HG03558 (cell line): ENCODE results near the gene DDR1.

ENCODE experiments used
- ATAC-seq: cut with Tn5 transposase; IDR thresholded peaks from one replicate; pipeline ENCODE4 v1.9.1; 2021; ENCODE audit warnings: moderate number of reproducible peaks; ENCODE audit not compliant: unreplicated experiment; ENCODE audit errors: extremely low read depth

Gene DDR1

DNA sequence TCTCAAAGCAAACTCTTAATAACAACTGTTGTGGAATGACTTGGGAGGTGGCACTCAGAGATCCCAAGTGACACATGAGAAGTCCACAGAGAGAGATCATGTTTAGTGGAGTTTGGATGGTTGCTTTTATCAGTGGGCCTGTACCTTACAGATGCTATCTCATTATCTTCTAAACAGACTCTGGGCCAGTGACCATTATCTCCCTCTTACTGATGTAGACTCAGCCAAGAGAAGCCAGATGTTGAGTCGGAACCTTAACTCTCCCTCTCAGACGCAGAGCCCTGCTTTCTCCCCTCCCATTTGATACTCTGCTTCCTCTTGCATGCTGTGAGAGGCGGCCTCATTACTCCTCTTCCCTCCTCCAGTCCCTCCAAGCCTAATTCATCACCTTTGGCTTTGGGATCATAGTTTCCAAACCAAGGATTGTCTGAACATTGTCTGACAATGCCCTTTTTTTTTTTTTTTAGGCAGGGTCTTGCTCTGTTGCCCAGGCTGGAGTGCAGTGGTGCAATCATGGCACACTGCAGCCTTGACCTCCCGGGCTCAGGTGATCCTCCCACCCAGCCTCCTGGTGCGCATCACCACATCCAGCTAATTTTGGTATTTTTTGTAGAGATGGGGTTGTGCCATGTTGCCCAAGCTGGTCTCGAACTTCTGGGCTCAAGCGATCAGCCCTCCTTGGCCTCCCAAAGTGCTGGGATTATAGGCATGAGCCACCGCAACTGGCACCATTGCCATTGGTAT is 4.5 kb upstream of the DDR1 start:
- ATAC-seq, result no peak

DNA sequence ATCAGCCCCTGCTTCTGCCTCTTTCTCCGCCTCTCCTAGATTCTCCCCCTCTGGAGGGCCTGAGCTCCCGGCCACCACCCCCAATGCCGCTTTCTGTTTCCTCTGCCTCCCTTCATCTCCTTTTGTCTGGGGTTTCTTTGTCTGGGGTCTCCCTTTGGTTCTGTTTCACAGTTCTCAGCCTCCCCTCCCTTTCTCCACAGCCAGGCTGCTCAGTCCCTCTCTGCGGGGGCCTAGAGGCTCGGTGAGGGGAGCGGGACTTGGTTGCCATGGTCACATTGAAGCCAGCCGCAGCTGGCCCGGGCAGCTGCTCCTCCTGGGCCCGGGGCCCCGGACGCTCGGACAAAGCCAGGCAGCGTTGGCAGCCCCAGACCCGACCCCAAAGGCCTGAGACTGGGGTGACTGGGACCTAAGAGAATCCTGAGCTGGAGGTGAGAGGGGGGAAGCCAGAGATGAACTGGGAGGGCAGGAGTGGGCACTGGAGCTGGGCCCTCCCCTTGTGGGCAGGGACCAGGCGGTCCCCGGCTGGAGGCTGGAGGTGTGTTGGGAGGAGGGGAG is 3.5 kb upstream of the DDR1 start:
- no peak for ATAC-seq

DNA sequence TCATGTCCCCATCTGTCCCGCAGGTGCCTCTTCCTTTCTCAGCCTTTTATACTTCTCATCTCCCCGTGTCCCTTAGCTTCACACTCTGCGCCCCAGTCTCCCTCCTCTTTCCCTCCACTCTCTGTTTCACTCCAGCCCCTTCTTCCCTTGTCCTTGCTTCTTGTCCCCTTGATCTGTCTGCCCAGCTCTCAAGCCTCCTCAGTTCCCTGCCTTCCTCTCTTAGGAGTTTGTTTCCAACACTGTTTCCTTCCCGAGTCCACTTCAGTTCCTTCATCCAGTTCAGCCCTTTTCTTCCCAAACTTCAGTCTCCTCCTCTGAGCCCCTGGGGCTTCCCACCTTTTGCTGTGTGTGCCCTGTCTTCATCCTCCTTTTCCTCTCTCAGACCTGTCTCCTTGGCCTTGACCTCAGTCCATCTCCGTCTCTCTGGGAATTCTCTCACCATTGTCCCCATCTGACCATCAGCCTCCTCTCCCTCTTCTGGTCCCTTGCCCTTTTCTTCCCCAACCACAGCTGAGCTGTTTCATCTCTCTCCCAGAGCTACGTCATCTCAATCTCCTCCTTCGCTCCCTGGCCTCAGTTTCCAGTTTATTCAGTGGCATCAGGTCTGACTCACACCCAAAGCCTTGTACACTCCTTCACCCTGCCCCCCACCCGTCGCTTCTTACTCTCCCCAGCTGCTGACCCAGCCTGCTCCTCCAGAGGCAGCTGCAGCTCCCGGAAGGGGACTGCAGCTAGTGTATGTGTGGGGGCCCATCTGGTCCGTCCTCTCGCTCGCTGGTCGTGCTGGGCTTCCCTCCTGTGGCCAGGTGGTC is 2.7 kb upstream of the DDR1 start:
- ATAC-seq, result no peak

DNA sequence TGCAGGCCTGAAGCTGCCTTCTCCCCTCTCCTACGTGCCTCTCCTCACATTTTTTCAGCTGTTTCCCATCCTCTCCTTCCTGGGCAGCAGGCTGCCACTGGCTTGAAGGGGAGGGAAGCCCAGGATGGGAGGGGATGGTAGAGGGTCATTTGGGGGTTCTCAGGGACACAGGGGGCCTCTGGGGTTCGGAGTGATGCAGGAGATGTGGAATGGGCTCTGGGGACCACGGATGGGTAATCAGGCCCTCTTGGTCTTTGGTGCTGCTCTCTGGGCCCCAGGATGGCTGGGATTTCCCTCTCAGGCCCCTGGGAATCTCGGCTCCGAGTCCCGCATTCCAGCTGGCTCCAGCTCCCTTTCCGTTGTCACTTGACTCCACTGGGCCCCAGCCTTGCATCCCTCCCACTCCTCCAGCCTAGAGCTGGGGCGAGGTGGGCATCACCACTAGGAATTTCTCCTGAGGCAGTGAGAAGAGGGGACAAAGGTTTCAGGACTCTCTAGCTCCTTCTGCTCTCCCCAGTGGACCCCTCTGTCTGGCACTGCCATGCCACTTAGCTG is 2.0 kb upstream of the DDR1 start:
- no peak for ATAC-seq

DNA sequence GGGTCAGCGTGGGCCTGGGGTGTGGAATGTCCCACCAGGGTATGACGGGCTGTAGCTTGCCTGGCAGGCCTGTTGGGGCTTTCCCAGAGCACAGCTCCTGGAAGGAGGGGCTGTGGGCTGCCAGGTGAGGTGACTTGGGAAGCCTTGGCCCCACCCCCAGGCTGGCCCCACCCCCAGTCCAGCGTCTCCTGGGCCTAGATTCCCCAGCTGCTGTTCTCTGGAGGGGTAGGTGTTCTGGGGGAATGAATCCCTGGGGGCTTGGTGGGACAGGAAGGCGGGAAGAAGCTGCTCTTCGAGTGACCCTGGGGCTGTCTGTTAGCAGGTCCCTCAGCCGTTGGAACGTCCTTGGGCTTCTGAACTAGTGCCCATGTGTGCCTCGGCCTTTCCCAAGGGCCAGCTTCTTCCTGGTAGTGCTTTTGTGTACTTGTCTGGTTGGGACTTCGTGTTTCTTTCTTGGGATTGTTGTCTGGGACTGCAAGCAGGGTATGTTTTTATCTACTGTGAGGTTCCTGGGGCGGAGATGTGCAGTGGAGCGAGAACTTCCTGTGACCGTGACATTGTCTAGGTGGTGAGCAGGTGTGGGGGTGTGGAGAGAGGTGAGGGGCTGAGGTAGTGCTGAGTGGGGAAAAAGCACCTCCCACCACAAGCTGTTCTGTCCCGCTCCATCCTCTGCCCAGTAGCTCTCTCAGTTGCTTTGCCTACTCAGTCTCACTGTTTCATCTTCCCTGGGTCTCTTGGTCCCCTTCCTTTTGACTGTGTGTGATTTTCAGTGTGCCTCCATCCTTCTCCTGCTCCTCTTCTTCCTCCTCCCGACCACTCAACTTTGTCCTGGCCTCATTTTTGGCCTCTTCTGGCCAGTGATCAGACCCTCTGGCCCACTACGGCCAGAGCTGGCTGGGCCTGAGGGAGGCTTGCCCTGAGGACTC is 1.3 kb upstream of the DDR1 start:
- ATAC-seq, result no peak

DNA sequence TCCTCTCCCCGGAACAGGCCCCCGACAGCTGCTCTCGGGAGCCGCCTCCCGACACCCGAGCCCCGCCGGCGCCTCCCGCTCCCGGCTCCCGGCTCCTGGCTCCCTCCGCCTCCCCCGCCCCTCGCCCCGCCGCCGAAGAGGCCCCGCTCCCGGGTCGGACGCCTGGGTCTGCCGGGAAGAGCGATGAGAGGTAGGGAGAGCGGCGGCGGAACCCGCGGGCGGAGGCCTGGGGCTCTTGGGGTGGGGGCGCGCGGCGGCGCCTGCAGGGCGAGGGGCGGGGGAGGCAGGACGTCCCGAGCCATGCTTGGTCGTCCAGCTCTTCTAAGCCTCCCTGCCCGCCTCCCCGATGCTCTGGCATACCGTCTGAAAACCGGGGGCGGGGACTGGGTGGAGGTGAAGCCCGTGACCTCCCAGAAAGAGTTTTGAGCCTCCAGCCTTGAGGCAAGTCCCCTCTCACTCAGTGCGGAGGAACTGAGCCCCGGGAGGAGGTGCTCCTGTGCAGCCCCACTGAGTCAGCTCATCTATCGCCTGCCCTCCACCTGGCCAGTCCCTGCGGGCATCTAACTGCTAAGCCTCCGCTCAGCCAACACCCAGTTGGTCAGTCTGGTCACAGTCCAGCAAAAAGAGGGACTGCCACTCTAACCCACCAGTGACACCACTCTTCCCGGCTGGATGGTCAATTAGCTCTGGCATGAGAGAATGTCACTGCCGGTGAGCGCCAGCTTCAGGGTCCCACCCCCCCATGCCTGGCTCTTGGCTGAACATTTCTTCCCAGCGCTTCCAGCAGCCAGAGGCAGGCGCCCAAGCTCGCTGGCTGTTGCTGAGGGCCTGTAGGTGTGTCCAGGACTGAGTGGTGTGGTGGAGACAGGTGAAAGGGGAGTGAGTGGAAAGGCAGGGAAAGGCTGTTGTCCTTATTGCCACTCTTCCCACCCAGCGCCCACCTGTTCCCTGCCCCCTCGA is 482 bp downstream of the DDR1 start:
- no peak for ATAC-seq

DNA sequence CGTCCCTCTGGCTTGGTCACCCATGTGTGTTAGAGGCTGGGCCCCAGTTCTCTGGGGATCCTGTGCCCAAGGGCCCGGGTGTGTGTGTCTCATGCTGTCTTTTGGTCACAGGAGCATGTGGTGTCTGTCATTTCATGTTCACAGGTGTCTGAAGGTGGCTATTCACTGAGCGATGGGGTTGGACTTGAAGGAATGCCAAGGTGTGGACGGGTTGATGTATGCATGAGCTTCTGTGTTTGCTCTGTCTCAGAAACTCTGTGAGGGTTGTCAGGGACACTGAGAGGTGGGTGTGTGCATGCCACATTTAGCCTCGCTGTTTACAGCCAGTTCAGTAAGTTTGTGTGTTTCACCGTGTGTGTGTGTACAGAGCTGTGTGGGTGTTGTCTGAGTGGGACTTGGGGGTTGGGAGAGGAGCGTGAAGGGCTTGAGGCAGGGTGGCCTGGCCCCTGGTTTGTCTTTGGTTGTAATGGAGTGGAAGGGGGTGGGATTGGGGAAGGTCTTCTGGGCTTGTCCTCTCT is 1.2 kb downstream of the DDR1 start:
- ATAC-seq, result no peak

DNA sequence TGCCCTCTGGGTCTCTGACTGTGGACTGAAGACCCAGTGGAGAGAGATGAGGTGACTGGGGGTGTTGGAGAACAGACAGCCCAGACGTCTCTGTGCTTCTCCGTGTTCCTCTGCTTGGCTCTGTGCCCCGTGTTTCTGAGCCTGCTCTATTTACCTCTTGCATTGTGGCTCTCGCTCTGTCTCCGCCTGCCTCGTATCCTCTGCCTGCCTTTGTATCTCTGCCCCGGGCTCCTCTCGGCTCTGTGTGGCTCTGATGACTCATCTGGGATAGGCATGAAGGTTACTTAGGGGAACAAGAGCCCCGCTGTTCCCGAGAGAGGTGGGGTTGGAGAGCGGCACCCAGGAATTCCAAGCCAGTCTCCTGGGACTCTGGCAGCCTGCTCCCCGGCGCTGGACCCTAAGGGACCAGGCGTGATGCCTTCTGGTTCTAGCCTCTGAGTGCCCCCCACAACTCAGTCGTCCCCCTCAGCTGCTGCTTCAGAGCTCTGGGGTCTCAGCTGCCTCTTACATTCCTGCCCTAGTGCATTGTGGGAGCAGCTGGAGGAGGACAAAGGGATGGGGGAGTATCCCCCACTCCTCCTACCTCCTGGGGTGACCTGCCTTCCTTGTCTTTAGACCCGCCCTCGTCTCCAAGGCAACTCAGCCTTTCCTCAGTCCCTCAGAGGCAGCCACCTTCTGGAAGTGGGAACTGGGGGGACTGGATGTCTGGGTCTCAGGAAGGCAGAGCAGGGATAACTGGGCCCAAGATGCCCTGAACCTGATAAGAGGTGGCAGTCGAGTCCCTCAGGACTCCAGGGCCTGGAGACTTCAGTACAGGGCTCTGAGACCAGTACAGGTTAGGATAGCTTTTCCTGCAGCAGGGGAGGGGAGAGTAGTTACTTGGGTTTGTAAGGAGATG is 1.9 kb downstream of the DDR1 start:
- ATAC-seq, result no peak

DNA sequence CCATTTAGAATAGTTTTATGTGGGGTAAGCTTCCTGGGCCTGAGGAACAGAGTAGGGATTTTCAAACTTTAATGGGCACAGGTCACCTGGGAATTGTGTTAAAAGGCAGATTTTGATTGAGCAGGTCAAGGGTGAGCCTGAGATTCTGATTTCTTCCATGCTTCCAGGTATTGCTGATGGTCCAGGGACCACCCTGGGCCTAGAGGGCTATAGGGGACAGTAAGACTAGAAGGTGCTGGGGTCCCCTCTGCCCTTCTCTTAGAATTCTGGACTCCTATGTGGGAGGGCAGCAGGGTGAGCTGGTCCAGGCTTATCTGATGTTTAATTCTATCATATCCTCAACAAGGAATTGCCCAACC is 2.6 kb downstream of the DDR1 start:
- no peak for ATAC-seq

DNA sequence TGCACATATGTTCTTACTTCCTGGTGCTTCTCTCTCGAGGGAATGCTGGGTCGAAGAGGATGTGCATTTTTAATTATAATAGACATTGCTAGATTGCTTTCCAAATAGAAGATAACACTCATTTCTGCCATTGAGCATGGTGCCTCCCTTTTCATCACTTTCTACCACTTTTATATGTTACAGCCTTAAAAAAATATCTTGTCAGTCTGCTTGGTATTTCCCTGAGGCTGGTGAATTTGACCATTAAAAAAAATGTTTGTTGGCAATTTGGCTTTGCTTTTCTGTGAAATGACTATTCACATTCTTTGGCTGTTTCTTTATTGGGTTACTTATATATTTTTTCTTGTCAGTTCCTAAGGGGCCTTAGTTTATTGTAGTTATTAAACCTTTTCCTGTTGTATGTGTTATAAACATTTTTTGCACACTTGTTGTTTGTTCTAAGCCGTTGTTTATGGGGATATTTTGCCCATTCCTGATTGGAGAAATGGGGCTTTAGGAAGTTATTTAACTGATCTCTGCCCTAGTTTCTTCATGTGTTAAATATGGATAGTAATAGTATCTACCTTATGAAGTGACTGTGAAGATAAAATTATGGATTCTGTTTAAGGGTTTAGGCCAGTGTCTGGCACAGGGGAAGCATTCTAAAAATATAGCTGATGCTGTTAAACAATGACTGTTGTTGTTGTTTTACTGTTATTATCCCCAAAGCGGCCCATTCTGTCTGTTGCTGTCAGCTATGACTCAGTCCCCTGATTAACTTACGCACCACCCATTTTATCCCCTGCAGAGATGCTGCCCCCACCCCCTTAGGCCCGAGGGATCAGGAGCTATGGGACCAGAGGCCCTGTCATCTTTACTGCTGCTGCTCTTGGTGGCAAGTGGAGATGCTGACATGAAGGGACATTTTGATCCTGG is 3.8 kb downstream of the DDR1 start:
- no peak for ATAC-seq

DNA sequence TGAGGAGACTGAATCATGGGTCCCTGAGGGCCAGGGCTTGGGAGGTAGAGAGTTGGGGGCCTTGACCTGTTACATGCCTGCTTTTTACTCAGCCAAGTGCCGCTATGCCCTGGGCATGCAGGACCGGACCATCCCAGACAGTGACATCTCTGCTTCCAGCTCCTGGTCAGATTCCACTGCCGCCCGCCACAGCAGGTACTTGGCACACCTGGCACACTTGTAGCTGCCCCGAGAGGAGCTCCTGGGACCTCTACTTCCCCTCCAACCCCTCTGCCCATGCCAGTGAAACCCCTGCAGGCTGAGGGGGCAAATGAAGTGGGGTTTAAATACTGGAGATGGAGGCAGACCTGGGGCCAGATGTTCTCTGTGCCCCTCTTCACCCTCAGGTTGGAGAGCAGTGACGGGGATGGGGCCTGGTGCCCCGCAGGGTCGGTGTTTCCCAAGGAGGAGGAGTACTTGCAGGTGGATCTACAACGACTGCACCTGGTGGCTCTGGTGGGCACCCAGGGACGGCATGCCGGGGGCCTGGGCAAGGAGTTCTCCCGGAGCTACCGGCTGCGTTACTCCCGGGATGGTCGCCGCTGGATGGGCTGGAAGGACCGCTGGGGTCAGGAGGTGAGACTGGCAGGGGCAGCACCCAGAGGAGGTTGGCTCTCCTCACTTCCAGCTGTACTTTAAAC is 4.6 kb downstream of the DDR1 start:
- ATAC-seq, result no peak

DNA sequence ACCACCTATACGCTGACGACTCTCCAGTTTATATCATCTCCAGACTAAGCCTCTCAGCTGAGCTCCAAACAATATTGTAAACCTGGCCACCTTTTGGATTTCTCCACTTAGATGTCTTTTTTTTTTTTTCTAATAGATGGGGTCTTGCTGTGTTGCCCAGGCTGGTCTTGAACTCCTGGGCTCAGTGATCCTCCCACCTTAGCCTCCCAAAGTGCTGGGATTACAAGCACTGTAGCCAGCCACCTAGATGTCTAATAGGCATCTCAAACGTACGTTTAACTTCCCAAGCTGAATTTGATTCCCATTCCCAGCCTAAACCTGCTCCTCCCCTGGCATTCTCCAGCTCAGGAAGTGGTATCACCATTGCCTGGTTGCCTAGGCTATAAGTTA is 5.2 kb downstream of the DDR1 start:
- ATAC-seq, result no peak

DNA sequence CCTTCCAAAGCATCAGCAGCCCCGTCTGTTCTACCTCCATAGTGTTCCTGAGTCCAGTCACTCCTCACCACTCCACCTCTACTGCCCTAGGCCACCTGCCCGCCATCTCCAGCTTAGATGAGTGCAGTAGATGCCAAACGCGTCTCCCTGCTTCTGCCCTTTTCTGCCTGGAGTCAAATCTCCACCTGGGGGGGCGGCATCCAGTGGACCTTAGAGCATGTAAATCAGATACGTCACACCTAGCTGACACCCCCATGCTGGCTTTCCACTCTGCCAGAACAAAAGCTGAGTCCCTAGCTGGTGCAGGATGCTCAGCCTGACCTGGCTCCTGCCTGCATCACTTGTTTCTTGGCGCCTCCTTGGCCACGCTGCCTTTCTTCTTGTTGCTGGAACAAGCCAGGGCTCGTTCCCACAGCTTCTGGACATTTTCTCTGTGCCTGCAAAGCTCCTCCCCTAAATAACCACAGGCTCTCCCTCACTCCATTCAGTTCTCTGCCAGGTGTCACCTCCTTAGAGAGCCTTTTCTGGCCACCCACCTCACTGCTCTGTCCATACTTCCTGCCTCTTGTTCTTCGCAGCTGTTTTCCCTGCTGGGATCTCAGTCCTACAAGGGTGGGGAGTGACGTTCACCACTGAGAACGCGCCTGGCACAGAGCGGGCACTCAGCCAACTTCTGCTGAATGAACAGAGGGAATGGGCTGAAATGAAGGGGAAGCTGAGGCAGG is 5.8 kb downstream of the DDR1 start:
- ATAC-seq, result no peak

DNA sequence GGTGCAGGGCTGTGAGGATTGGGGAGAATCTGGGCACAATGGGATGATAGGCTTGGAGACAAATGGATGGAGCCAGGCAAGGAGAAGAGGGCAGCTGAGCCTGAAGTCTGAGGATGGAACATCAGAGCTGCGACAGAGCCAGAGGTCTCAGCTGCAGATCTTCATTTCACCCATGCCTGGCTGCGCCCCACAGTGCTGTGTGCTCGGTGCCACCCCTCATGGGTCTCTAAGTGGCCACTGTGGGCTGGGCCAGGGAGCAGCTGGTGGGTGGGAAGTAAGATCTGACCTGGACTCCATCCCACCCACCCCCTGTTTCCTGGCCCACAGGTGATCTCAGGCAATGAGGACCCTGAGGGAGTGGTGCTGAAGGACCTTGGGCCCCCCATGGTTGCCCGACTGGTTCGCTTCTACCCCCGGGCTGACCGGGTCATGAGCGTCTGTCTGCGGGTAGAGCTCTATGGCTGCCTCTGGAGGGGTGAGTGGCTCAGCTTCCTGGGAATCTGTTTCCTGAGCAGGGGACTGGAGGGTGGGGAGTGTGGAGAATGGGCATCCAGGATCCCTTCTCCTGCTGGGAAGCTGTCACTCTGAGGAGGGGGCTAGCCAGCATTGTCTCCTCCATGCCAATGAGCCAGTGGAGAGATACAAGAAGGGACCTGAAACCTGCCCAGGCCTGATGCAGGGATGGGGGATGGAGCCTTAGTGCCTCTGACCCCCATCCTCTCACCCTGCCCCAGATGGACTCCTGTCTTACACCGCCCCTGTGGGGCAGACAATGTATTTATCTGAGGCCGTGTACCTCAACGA is 6.5 kb downstream of the DDR1 start:
- ATAC-seq, result no peak

DNA sequence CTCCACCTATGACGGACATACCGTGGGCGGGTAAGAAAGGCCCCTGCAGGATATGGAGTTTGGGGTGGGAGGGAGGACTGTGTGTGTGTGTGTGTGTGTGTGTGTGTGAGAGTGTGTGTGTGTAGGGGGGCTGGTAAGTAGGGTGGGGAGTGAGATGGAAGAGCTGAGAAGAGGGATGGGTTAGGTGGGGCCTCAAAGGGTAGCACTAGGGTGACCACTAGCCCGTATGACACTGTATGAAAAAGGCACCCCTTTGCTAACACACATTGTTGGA is 7.1 kb downstream of the DDR1 start:
- ATAC-seq, result no peak
